ENCODE measurements around the gene GPR39. TPM values are rescaled to one million over a fixed set of nuclear protein-coding genes. Genes with fewer than 3 reads are reported as not detected.

GPR39 gene
- total RNA-seq, 2 experiments from 2014 or later = not detected

DNA sequence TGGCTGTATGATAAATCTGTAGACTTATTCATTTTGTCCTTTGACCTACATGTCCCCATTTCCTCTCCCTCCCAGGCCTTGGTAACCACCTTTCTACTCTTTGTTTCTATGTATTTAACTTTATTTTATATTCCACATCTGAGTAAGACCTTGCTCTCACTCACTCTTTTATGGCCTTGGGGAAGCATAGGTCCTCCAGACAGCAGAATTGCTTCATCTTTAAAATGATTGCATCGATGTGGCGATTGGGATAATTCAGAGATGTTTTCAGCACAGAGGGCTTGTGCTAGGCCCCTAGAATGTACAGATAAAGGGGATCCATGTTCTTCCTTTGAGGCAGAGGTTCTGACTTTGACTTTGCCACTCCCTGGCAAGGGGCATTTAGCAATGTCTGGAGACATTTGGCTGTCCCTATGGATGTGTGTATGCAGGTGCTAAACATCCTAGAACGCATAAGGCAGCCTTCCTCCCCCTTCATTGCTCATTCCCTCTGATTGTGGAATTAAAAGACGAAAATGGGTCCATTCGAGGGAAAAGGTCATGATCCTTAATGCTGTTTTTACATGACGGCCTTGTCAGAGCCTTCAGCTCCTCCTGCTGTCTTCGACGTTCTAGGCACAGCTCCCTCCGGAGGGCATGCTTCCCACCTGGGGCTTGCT lies 1.2 kb upstream of the GPR39 start:
- H3K36me3 Mint-ChIP-seq (ENCODE audit: low read depth) = peaks cover 1% of the 10 kb centered on the region
- H3K4me3 Mint-ChIP-seq = no peak overlapping the region
- no peak for ATAC-seq
- intact Hi-C loops (cut with DNase I, micrococcal nuclease) = no loop called here
- ChIA-PET CTCF (no interaction called here), POLR2A (no interaction called here)
- H3K27ac Mint-ChIP-seq = no peak overlapping the region
- no peak for DNase-seq
- peaks cover 28% of the 10 kb centered on the region for H3K27me3 Mint-ChIP-seq
- no peaks in the 10 kb centered on the region for H3K9me3 Mint-ChIP-seq (ENCODE audit: low read depth)
- no peaks in the 10 kb centered on the region for H3K4me1 Mint-ChIP-seq

DNA sequence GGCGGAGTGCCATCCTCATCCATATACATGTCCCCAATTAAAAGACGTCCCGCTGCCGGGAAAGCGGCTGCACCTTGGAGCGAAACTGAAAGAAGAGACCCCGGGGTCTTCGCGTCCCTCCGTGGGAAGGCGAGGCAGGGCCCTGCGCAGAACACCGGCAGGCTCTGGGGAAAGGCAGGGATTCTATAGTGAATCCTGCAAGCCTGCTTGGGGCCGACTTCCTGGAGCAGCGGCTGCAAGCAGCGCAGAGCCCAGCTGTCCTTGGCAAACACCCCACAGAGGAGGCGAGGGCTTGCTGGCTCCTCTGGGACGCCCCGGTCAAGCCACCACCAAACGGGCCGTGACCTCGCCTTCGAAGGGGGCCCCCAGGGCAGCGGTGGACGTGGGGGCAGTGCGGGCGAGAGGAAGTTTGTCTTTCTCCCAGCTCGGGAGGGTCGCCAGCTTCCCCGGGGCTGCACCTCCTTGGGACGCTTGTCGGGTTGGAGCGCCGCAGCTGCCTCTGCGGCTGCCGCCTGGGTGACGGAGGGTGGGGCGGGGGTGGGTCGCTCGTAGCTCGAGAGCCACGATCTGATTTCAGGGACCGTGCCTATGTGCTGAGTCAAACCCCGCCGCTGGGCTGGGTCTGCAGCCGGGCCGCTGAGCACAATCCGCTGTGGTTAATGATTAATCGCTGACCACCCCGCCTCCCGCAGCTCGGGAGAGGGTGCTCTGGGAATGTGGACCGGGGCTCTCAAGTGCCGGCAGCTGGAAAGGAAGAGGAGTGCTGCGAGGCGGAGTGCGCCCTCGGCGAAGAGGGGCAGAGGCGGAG lies 486 bp upstream of the GPR39 start:
- H3K36me3 Mint-ChIP-seq (ENCODE audit: low read depth) = peaks cover 1% of the 10 kb centered on the region
- ATAC-seq (no peak), DNase-seq (no peak)
- ChIA-PET CTCF (no interaction called here), POLR2A (no interaction called here)
- no peak overlapping the region for H3K4me3 Mint-ChIP-seq
- intact Hi-C loops (cut with DNase I, micrococcal nuclease) = no loop called here
- H3K9me3 Mint-ChIP-seq (ENCODE audit: low read depth) = no peaks in the 10 kb centered on the region
- no peaks in the 10 kb centered on the region for H3K4me1 Mint-ChIP-seq
- H3K27ac Mint-ChIP-seq = no peak overlapping the region
- peaks cover 28% of the 10 kb centered on the region for H3K27me3 Mint-ChIP-seq

DNA sequence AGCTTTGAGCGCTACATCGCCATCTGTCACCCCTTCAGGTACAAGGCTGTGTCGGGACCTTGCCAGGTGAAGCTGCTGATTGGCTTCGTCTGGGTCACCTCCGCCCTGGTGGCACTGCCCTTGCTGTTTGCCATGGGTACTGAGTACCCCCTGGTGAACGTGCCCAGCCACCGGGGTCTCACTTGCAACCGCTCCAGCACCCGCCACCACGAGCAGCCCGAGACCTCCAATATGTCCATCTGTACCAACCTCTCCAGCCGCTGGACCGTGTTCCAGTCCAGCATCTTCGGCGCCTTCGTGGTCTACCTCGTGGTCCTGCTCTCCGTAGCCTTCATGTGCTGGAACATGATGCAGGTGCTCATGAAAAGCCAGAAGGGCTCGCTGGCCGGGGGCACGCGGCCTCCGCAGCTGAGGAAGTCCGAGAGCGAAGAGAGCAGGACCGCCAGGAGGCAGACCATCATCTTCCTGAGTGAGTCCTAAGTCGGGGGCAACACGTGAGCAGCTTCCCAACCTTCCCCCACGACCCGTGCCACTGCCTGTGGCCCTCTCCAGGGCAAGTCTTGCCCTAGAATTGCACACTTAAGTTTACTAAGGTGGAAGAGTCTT lies 928 bp downstream of the GPR39 start:
- ChIA-PET POLR2A (no interaction called here), CTCF (no interaction called here)
- Mint-ChIP-seq H3K27ac (no peak overlapping the region), H3K4me3 (no peak overlapping the region), H3K9me3 (ENCODE audit: low read depth) (no peaks in the 10 kb centered on the region), H3K36me3 (ENCODE audit: low read depth) (no peaks in the 10 kb centered on the region), H3K4me1 (no peaks in the 10 kb centered on the region), H3K27me3 (peaks cover 28% of the 10 kb centered on the region)
- DNase-seq = no peak
- intact Hi-C loops (cut with DNase I, micrococcal nuclease) = no loop called here
- ATAC-seq = no peak

DNA sequence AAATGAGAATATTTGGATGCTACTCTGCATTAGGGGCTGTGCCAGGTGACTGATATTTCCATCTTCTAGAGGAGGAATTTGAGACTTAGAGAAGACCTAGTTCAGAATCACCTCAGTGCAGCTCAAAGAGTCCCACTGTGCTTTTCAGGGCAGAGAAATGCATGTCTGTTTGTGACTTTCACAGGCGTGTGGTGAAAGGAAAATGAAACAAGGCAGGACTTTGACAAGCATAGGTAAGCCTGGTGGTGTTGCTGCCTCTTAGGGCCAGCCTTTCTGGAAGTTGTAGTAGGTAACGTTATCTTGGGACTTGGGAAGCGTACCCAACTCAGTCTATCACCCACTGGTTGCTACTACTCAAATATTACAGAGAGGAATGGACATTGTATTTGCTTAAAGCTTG lies 2.6 kb downstream of the GPR39 start:
- ChIA-PET CTCF (no interaction called here), POLR2A (no interaction called here)
- ATAC-seq = no peak
- Mint-ChIP-seq H3K27me3 (peaks cover 22% of the 10 kb centered on the region), H3K36me3 (ENCODE audit: low read depth) (no peaks in the 10 kb centered on the region), H3K4me1 (no peaks in the 10 kb centered on the region), H3K4me3 (no peak overlapping the region), H3K27ac (no peak overlapping the region), H3K9me3 (ENCODE audit: low read depth) (no peaks in the 10 kb centered on the region)
- DNase-seq = no peak
- intact Hi-C loops (cut with DNase I, micrococcal nuclease) = no loop called here

- Mint-ChIP-seq H3K36me3 (ENCODE audit: low read depth) (no peaks in the 10 kb centered on the region), H3K9me3 (ENCODE audit: low read depth) (no peaks in the 10 kb centered on the region), H3K27me3 (peaks cover 20% of the 10 kb centered on the region), H3K4me1 (no peaks in the 10 kb centered on the region), H3K27ac (no peak overlapping the region), H3K4me3 (no peak overlapping the region)
- POLR2A ChIA-PET = no interaction called here
- DNase-seq (no peak), ATAC-seq (no peak)
- intact Hi-C loops (cut with DNase I, micrococcal nuclease) = no loop called here
- CTCF ChIA-PET = no interaction called here
These were observed 3.3 kb downstream of the GPR39 start for GRCh38 chr2:132419941-132420340.

DNA sequence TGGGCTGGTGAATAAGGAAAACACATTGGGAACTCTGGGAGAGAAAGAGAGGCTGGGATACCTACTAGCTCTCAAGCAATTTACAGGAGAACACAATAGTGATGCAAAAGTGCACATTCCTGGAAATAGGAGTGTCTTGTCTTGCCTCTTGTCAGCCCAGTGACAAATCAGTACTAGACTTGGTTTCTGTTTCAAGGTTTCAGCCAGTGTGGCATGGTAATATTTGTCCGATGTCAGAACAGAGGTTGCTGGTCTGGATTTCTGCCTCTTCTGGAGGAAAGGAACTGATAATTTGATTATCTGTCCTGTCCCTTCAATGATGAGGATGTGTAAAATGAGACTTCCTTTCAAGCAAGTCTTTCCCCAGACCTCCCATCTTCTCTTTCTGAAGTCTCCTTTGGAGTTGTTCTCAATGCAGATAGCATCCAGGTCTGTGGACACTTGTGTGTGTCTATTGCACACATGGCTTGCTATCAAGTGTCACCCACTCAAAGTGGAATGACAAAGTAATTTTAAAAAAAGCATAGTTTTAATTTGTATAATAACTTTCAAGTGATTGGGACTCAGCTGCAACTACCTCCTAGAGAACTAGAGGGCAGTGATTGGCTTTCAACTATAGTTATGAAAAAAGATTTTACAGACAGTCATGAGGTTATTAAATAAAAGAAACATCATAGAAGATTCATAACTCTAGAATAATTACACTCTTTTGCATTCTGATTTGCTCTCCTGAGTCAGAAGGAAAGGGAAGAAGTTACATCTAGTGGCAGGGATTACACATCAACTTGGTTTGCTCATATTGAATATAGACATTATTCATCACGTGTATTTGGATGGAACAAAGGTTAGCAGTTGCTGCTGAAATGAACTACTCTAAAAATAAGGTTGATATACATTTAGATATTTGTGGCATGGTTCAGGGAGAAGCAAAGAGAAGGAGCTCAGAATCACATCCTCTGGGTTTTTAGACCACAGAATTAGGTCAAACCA lies 4.5 kb downstream of the GPR39 start:
- CTCF ChIA-PET = no interaction called here
- Mint-ChIP-seq H3K4me3 (no peak overlapping the region), H3K4me1 (no peaks in the 10 kb centered on the region)

DNA sequence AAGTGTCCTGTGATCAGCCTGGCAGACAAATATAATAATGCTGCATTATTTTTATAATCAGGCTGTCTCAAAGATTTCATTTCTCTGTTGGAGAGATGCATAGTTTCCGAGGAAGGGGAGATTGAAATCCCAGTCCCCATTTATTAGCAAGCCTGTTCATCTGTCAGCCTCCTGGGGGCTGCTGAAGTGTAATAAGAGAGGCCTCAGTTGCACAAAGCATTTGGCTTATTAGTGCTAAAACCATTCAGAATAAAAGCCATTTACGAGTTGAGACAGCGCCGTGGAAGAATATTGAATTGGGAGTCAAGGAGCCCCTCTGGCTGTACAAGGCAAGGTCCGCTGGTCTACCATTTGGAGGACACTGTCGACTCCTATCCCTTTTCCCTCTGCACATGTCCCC lies 6.1 kb downstream of the GPR39 start:
- H3K27me3 Mint-ChIP-seq = peaks cover 5% of the 10 kb centered on the region
- ATAC-seq (no peak), DNase-seq (no peak)
- POLR2A ChIA-PET = no interaction called here
- H3K4me1 Mint-ChIP-seq = no peaks in the 10 kb centered on the region
- H3K4me3 Mint-ChIP-seq = no peak overlapping the region
- H3K36me3 Mint-ChIP-seq (ENCODE audit: low read depth) = no peaks in the 10 kb centered on the region
- H3K9me3 Mint-ChIP-seq (ENCODE audit: low read depth) = no peaks in the 10 kb centered on the region
- intact Hi-C loops (cut with DNase I, micrococcal nuclease) = no loop called here
- H3K27ac Mint-ChIP-seq = no peak overlapping the region
- CTCF ChIA-PET = no interaction called here

More for the DNA sequence above, 4.5 kb downstream of the GPR39 start:
- intact Hi-C loops (cut with DNase I, micrococcal nuclease) = no loop called here
- ATAC-seq (peak; percentile 30), DNase-seq (no peak)
- H3K27me3 Mint-ChIP-seq = peaks cover 12% of the 10 kb centered on the region
- POLR2A ChIA-PET = no interaction called here
- no peak overlapping the region for H3K27ac Mint-ChIP-seq
- H3K9me3 Mint-ChIP-seq (ENCODE audit: low read depth) = no peaks in the 10 kb centered on the region
- no peaks in the 10 kb centered on the region for H3K36me3 Mint-ChIP-seq (ENCODE audit: low read depth)

DNA sequence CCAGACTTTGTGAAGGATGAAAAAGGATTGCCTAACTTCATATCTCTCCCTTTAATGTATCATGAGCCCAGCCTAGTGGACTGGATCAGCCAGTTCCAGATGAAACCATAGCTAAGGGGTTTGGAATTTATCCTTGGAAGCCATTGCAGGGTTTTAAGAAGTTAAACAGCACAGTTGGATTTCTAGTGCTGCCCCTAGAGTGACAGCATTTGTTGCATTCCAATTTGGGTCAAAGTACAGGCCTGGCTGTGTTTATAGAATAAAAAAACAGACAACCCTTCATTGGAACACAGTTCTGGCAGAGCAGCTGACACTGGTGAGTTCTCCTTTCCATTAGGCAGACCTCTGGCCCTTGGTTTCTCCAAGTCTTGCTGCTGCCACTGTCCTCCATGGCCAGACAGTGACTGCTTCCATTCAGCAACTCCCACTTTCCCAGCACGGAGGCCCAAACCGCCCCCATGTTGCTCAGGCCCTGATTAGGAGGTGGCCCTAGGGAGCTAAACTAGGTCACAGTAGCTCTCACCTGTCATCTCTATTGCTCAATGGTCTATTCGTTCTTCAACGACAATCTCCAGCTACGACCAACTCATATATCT lies 8.0 kb downstream of the GPR39 start:
- CTCF ChIA-PET = no interaction called here
- intact Hi-C loops (cut with DNase I, micrococcal nuclease) = no loop called here
- Mint-ChIP-seq H3K4me3 (no peak overlapping the region), H3K4me1 (no peaks in the 10 kb centered on the region), H3K9me3 (ENCODE audit: low read depth) (no peaks in the 10 kb centered on the region), H3K27ac (no peak overlapping the region), H3K36me3 (ENCODE audit: low read depth) (no peaks in the 10 kb centered on the region), H3K27me3 (peaks cover under 1% of the 10 kb centered on the region)
- POLR2A ChIA-PET = no interaction called here
- ATAC-seq (no peak), DNase-seq (no peak)

DNA sequence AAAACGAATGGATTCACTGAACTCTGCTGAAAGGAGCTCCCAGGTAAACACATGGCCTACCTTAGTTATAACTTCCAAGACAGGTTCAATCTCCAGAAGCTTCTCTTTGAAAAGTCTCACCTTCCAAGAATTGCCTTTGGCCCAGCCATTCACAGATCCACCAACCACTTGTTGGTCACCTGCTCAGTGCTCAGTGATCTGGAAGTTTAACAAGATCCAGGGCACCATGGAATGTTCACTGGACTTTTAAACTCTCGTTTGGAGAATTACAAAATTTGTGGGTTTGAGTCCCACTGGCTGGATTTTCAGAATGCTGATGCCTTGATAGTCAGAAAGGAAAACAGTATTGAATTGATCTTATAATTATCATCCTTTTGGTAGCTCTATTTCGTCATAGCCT lies 9.4 kb downstream of the GPR39 start:
- Mint-ChIP-seq H3K4me1 (no peaks in the 10 kb centered on the region), H3K36me3 (ENCODE audit: low read depth) (no peaks in the 10 kb centered on the region), H3K27me3 (peaks cover 4% of the 10 kb centered on the region), H3K4me3 (no peak overlapping the region), H3K9me3 (ENCODE audit: low read depth) (peaks cover 3% of the 10 kb centered on the region), H3K27ac (no peak overlapping the region)
- ATAC-seq = no peak
- intact Hi-C loops (cut with DNase I, micrococcal nuclease) = no loop called here
- POLR2A ChIA-PET = no interaction called here
- CTCF ChIA-PET = no interaction called here
- no peak for DNase-seq

DNA sequence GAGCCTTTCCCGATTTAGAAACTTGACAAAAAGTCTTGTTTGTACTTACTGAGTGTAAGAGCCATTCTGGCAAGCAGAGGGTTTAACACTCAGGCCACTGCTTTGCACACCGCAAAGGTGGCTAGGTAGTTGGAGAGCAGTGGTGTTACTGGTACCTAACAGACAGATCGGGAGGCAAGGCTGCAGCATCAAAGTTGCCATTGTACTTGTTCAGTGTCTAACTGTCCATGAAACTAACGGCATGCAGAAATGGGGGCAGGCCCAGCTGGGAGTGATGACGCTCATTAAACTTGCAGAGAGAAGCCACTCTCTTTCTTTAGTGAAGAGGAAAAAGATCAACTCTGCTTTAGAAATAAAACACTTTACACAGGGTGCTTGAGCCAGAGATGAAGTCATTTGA lies 10.1 kb downstream of the GPR39 start:
- ATAC-seq (no peak), DNase-seq (no peak)
- Mint-ChIP-seq H3K4me1 (no peaks in the 10 kb centered on the region), H3K4me3 (no peak overlapping the region), H3K36me3 (ENCODE audit: low read depth) (no peaks in the 10 kb centered on the region), H3K9me3 (ENCODE audit: low read depth) (peaks cover 4% of the 10 kb centered on the region), H3K27me3 (peaks cover 4% of the 10 kb centered on the region), H3K27ac (no peak overlapping the region)
- ChIA-PET CTCF (no interaction called here), POLR2A (no interaction called here)
- intact Hi-C loops (cut with DNase I, micrococcal nuclease) = no loop called here

DNA sequence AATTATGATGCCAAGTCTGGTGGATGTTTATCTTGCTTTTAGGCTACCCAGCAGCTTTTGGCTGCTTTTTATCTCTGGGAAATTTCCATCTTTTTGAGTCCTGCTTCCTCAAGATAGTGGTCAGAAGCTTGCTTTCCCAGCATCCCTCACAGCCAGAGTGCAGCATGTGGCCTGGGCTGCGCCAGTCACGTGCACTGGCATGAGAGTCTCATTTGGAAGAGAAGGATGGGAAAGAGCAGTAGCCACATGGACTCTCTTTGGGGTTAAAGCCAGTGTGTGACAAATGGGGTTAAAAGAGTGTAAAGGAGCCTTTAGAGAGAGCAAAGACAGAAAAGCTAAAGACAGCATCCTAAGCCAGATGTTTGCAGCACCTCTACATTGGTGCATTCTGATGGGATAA lies 12.7 kb downstream of the GPR39 start:
- Mint-ChIP-seq H3K27ac (no peak overlapping the region), H3K4me1 (no peaks in the 10 kb centered on the region), H3K4me3 (no peak overlapping the region), H3K9me3 (ENCODE audit: low read depth) (peaks cover 11% of the 10 kb centered on the region), H3K36me3 (ENCODE audit: low read depth) (no peaks in the 10 kb centered on the region), H3K27me3 (peaks cover 4% of the 10 kb centered on the region)
- ChIA-PET CTCF (no interaction called here), POLR2A (no interaction called here)
- ATAC-seq = no peak
- intact Hi-C loops (cut with DNase I, micrococcal nuclease) = no loop called here
- DNase-seq = no peak

All from activated CD4-positive, alpha-beta T cell treated with anti-CD3 and anti-CD28 coated beads for 36 hours (primary cell).